GM19397 (cell line): Measurements from ENCODE around the gene TNNI3.
"Not testable (repeated sequence)": the region's sequence is repeated elsewhere in the genome, so short reads cannot be mapped to it uniquely, and the experiment has no call there.

Source experiments
- ATAC-seq: cut with Tn5 transposase; IDR thresholded peaks from one replicate; pipeline ENCODE4 v1.9.1; 2021; ENCODE audit warnings: mild to moderate bottlenecking, moderate library complexity; ENCODE audit not compliant: unreplicated experiment

The TNNI3 gene

GRCh38 chr19:55173186-55173713, 15.7 kb upstream of the TNNI3 start:
- no peak for ATAC-seq

- ATAC-seq: no peak
Measured at GRCh38 chr19:55172741-55173140, 15.2 kb upstream of the TNNI3 start.

GRCh38 chr19:55172318-55172717, 14.8 kb upstream of the TNNI3 start:
- ATAC-seq: not testable (repeated sequence)

GRCh38 chr19:55171440-55171839, 13.9 kb upstream of the TNNI3 start:
- no peak for ATAC-seq

- no peak for ATAC-seq
Measured at GRCh38 chr19:55169136-55169535, 11.6 kb upstream of the TNNI3 start.

GRCh38 chr19:55166530-55167268, 9.2 kb upstream of the TNNI3 start, which contains the start of gene DNAAF3:
Gene DNAAF3, minus strand, starts transcription at chr19:55166613. Its CDS starts 200 bp downstream, at chr19:55166413.
- peak; percentile 72 for ATAC-seq

GRCh38 chr19:55165952-55166529, 8.5 kb upstream of the TNNI3 start:
- ATAC-seq: no peak

GRCh38 chr19:55161571-55162322, 4.2 kb upstream of the TNNI3 start:
- ATAC-seq: no peak

- ATAC-seq: no peak
Measured at GRCh38 chr19:55160986-55161365, 3.4 kb upstream of the TNNI3 start.

GRCh38 chr19:55160128-55160985, 2.8 kb upstream of the TNNI3 start:
- ATAC-seq: no peak

- ATAC-seq: no peak
Measured at GRCh38 chr19:55158848-55159749, 1.6 kb upstream of the TNNI3 start.

- no peak for ATAC-seq
Measured at GRCh38 chr19:55158423-55158822, 891 bp upstream of the TNNI3 start.

- no peak for ATAC-seq
Measured at GRCh38 chr19:55156202-55157063, 1.1 kb downstream of the TNNI3 start.

GRCh38 chr19:55155784-55156183, 1.7 kb downstream of the TNNI3 start:
- not testable (repeated sequence) for ATAC-seq

- no peak for ATAC-seq
Measured at GRCh38 chr19:55153652-55154264, 3.8 kb downstream of the TNNI3 start.

GRCh38 chr19:55152017-55152416, 5.5 kb downstream of the TNNI3 start:
- ATAC-seq: no peak

- no peak for ATAC-seq
Measured at GRCh38 chr19:55149078-55150003, 8.2 kb downstream of the TNNI3 start, which contains the start of gene TNNT1. Gene TNNT1, minus strand, starts transcription at chr19:55149206. Its CDS starts 2,049 bp downstream, at chr19:55147157.
